Transverse colon (tissue), 4 donors: ENCODE measurements around the gene CCDC88C. TPM values are rescaled to one million over a fixed set of nuclear protein-coding genes. Genes with fewer than 3 reads are reported as not detected.

Experiments
- DNase-seq: peaks from one replicate; pipeline ENCODE4 v3.0.0-alpha.2; 2019
- H3K27ac ChIP-seq, 4 donors: fragments of 200-600 bp; sonication (generic); 2 replicates each; pipeline ENCODE4 v1.5.1; 2016 to 2018; ENCODE audit warnings: inconsistent platforms in 4 of 4
- H3K27me3 ChIP-seq: fragments of 200-600 bp; sonication (generic); 2 replicates; pipeline ENCODE4 v1.5.1; 2017; ENCODE audit warnings: inconsistent platforms
- H3K36me3 ChIP-seq, 4 donors: fragments of 200-600 bp; sonication (generic); 2 replicates each; pipeline ENCODE4 v1.5.1; 2017 to 2019; ENCODE audit warnings: inconsistent platforms in 4 of 4
- H3K4me1 ChIP-seq, 4 donors: fragments of 200-600 bp; sonication (generic); 2 replicates each; pipeline ENCODE4 v1.5.1; 2017 to 2020; ENCODE audit warnings: inconsistent platforms in 4 of 4
- H3K4me3 ChIP-seq, 4 donors: fragments of 200-600 bp; sonication (generic); 1 replicate in 1 of 4; 2 replicates in 3 of 4; pipeline versions ENCODE4 v1.5.1 to v1.6.1; 2017 to 2019; ENCODE audit warnings: inconsistent platforms in 4 of 4
- H3K9me3 ChIP-seq, 2 donors: fragments of 200-600 bp; sonication (generic); 2 replicates each; pipeline ENCODE4 v1.5.1; 2017 to 2019; ENCODE audit warnings: inconsistent platforms in 2 of 2
- EP300 ChIP-seq: sonication (generic); formaldehyde crosslinking; IDR thresholded peaks from one replicate; pipeline ENCODE4 v1.6.1; 2017; ENCODE audit warnings: antibody characterized with exemption, low read depth
- POLR2A ChIP-seq: fragments of 450-650 bp; IDR thresholded peaks from one replicate; pipeline ENCODE4 v1.6.1; 2016; ENCODE audit warnings: antibody characterized with exemption, mild to moderate bottlenecking, moderate library complexity
- POLR2AphosphoS5 ChIP-seq, 3 donors: sonication (generic); formaldehyde crosslinking; IDR thresholded peaks; one replicate each; pipeline ENCODE4 v1.6.1; 2016; ENCODE audit warnings: antibody characterized with exemption in 3 of 3
- WGBS, 2 donors: methylation state at CpG; one replicate each; pipeline ENCODE4 v1.1.5; 2018; ENCODE audit warnings: low coverage in 1 of 2; 5-methylcytosine and 5-hydroxymethylcytosine counted together
- in situ Hi-C, 4 donors: fragments of 200-750 bp; cut with MboI; loops; one replicate each; pipeline versions ENCODE4 v1.15.0 to v1.15.1; 2017; ENCODE audit warnings: low sequenced_read_pairs in 3 of 4, low pct_ligation_motif_present in 1 of 4, low pct_unique_long_range_greater_than_20kb in 1 of 4
- intact Hi-C: fragments of 100-400 bp; cut with DNase I; formaldehyde crosslinking; loops from one replicate; pipeline ENCODE4 v1.15.1; 2023; ENCODE audit warnings: low total_unique reads
- total RNA-seq, 4 donors: library from RNA; depleted of rRNA; stranded (reverse); fragments of >200 nt; gene quantifications; one replicate each; pipeline ENCODE4 v1.1.0, GENCODE V29; 2016
- TF ChIP-seq, protein P1 (sequence below), 5 experiments: fragments of 200-600 bp in 3 of 5; fragments of 450-650 bp in 2 of 5; sonication (generic) in 3 of 5; IDR thresholded peaks; 1 replicate in 2 of 5; 2 replicates in 3 of 5; pipeline ENCODE4 v1.5.1; 2016 to 2017; ENCODE audit warnings: antibody characterized with exemption in 5 of 5, inconsistent platforms in 3 of 5, mild to moderate bottlenecking in 2 of 5, moderate library complexity in 1 of 5

Gene CCDC88C
- total RNA-seq, 4 donors from 2014 or later, result 29.5 to 171 (median 60.3) TPM

DNA sequence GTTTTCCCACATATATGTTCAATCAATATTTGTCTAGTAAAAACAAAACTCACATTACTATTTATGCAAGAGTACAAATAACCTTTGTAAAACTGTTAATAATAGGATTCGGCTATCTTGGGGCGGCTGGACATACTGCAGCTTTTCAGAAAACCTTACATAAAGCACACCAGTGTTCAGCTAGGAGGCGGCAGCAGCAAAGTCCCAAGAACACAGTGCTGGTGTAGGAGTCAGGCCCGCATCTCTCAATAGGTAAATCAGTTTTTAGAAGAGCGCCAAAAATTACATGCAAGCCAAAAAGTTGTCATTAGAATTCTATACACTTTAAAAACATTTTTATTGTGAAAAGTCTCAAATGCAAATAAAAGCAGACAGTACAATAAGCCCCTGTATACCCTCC is 37.5 kb downstream of the CCDC88C start:
- in situ Hi-C loops, result no loop called here
- H3K4me1 ChIP-seq, result peaks cover 11 to 47% (median 38%) of the 10 kb centered on the region in 4 donors

GRCh38 chr14:91379579-91379932 is 38.1 kb downstream of the CCDC88C start:
- intact Hi-C loops (no loop called here), in situ Hi-C loops (no loop called here)
- Histone ChIP-seq H3K27ac (peak overlapping the region in 1 of 4 donors; percentile 73), H3K36me3 (no peaks in the 10 kb centered on the region), H3K4me3 (no peak overlapping the region), H3K4me1 (peaks cover 11 to 47% (median 39%) of the 10 kb centered on the region in 4 donors), H3K9me3 (no peaks in the 10 kb centered on the region), H3K27me3 (no peaks in the 10 kb centered on the region)
- DNase-seq, result no peak
- 96% methylated on average over 13 of the region's 13 CpGs; no CpG with 5 or more reads in 1 of the 2 donors for WGBS, 2 donors
- TF ChIP-seq, protein P1, sequence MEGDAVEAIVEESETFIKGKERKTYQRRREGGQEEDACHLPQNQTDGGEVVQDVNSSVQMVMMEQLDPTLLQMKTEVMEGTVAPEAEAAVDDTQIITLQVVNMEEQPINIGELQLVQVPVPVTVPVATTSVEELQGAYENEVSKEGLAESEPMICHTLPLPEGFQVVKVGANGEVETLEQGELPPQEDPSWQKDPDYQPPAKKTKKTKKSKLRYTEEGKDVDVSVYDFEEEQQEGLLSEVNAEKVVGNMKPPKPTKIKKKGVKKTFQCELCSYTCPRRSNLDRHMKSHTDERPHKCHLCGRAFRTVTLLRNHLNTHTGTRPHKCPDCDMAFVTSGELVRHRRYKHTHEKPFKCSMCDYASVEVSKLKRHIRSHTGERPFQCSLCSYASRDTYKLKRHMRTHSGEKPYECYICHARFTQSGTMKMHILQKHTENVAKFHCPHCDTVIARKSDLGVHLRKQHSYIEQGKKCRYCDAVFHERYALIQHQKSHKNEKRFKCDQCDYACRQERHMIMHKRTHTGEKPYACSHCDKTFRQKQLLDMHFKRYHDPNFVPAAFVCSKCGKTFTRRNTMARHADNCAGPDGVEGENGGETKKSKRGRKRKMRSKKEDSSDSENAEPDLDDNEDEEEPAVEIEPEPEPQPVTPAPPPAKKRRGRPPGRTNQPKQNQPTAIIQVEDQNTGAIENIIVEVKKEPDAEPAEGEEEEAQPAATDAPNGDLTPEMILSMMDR (IDR thresholded peaks at IDR 0.05), result no peak
- TF ChIP-seq POLR2AphosphoS5 (IDR thresholded peaks at IDR 0.05) (no peak), POLR2A (no peak), EP300 (no peak)

More for the DNA sequence above, 37.5 kb downstream of the CCDC88C start:
- intact Hi-C loops, result no loop called here
- no peak overlapping the region for H3K4me3 ChIP-seq
- TF ChIP-seq POLR2A, result no peak
- TF ChIP-seq, protein P1 (IDR thresholded peaks at IDR 0.05), result no peak
- no peak for TF ChIP-seq EP300
- TF ChIP-seq POLR2AphosphoS5 (IDR thresholded peaks at IDR 0.05), result no peak
- no peaks in the 10 kb centered on the region for H3K36me3 ChIP-seq
- no peaks in the 10 kb centered on the region for H3K9me3 ChIP-seq
- DNase-seq, result no peak
- WGBS, 2 donors, result 79 to 91% methylated on average over 4 to 5 of the region's 5 CpGs
- H3K27me3 ChIP-seq, result no peaks in the 10 kb centered on the region
- no peak overlapping the region for H3K27ac ChIP-seq

DNA sequence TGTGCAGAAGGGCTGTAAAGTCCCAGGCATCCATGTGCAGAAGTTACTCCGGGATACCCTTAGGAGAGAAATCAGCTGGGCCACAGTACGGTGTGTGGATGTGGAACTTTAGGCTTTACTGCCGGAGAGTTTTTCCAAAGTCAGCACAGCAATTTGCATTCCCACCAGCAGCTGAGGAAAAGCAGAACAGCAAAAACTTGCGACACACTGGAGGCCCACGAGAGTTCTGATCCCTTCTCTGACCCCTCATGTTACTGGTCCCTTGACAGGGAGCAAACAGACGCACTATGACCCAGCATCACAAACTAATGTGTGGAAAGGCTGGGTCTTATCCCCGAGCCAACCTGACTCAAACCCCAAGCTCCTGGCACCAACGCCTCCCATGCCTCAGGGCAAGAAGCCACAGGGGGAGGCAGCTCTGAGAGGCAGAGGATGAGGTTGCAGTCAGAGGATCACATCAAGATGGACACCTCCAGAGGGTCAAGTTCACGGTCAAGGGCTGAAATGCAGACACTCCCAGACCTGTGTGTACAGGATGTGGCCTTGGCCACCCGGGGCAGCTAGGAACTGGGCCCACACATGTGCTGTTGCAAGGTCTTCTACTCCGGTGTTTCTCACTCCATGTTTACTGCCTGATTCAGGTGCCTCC is 38.6 kb downstream of the CCDC88C start:
- intact Hi-C loops, result no loop called here
- 75% methylated on average over 11 of the region's 11 CpGs; no CpG with 5 or more reads in 1 of the 2 donors for WGBS, 2 donors
- H3K27me3 ChIP-seq, result no peaks in the 10 kb centered on the region
- no peak overlapping the region for H3K4me3 ChIP-seq
- peaks cover 11 to 50% (median 41%) of the 10 kb centered on the region in 4 donors for H3K4me1 ChIP-seq
- H3K27ac ChIP-seq, result peak overlapping the region in 3 of 4 donors; percentile 53 to 73 (median 67)
- no peaks in the 10 kb centered on the region for H3K9me3 ChIP-seq
- DNase-seq, result peak; percentile 12
- H3K36me3 ChIP-seq, result no peaks in the 10 kb centered on the region
- no peak for TF ChIP-seq EP300
- in situ Hi-C loops, result no loop called here

DNA sequence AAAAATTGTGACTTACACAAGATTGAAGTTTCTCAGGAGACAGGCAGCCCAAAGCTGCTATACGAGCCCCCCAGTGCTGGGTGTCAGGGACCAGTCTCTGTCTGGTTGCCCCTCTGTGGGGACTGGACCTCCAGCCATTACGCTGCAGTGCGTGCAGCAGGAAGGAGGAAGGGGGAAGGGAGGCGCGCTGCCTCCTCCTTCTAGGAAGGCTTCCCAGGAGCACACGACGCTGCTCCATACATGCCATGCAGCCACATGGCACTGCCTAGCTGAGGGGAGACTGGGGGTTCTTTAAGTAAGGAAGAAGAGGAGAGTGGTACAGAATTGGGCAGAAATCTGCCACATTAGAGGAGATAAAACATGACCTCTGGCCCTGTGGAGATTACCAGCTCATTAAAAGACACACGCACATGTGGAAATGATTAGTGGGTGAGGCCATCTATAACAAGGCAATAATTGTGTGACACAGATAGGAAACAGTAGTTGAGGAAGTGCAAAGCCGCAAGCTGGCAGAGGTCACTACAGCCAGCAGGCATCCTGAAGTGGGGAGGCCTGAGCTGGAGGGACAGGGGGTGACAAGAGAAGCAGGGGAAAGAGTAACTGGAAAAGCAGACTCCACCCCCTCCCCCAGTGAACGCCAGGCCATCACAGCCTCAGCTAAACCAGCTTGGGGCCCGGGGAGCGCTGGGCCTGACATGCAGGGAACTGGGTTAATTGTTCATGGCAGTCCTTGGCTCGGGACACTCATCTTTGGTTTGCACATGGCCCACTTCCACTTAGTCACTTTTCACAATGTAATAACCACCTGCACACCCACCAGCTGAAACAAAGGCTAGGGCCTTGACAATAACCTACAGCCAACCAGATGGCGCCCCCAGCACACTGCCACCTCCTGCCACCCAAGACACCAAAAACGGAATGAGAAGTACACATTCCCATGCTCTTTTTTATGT is 39.6 kb downstream of the CCDC88C start:
- WGBS, 2 donors, result 30 to 47% methylated on average over 7 to 15 of the region's 15 CpGs
- intact Hi-C loops (no loop called here), in situ Hi-C loops (no loop called here)
- no peak for TF ChIP-seq POLR2A
- no peak for TF ChIP-seq EP300
- TF ChIP-seq, protein P1 (IDR thresholded peaks at IDR 0.05), result no peak
- no peak for TF ChIP-seq POLR2AphosphoS5 (IDR thresholded peaks at IDR 0.05)
- Histone ChIP-seq H3K4me3 (no peak overlapping the region), H3K9me3 (no peaks in the 10 kb centered on the region), H3K27ac (peak overlapping the region; percentile 53 to 73 (median 64)), H3K4me1 (peaks cover 11 to 61% (median 41%) of the 10 kb centered on the region in 4 donors), H3K27me3 (no peaks in the 10 kb centered on the region), H3K36me3 (no peaks in the 10 kb centered on the region)
- peak; percentile 52 for DNase-seq
